Right atrium auricular region (tissue), 2 donors: Measurements from ENCODE around the gene EFNA1. TPM values are rescaled to one million over a fixed set of nuclear protein-coding genes. Genes with fewer than 3 reads are reported as not detected.

Experiments
- DNase-seq: peaks from one replicate; pipeline ENCODE4 v3.0.0-alpha.2; 2019; ENCODE audit warnings: low spot score
- H3K27ac ChIP-seq, 2 donors: fragments of 200-600 bp; sonication (generic); 1 replicate in 1 of 2; 2 replicates in 1 of 2; pipeline ENCODE4 v1.5.1; 2016 to 2019
- H3K27me3 ChIP-seq, 2 donors: fragments of 200-600 bp; sonication (generic); one replicate each; pipeline versions ENCODE4 v1.5.1 to v1.6.0; 2017 to 2019
- H3K36me3 ChIP-seq: fragments of 200-600 bp; sonication (generic); one replicate; pipeline ENCODE4 v1.5.1; 2016
- H3K4me1 ChIP-seq, 2 donors: fragments of 200-600 bp; sonication (generic); one replicate each; pipeline versions ENCODE4 v1.5.1 to v1.6.0; 2017 to 2019
- H3K4me3 ChIP-seq, 2 donors: fragments of 200-600 bp; sonication (generic); 1 replicate in 1 of 2; 2 replicates in 1 of 2; pipeline ENCODE4 v1.5.1; 2017 to 2019; ENCODE audit warnings: mild to moderate bottlenecking in 1 of 2, moderate library complexity in 1 of 2
- H3K9me3 ChIP-seq, 2 donors: fragments of 200-600 bp; sonication (generic); one replicate each; pipeline ENCODE4 v1.5.1; 2019
- CTCF ChIP-seq, 2 donors: fragments of 200-600 bp; sonication (generic); IDR thresholded peaks; one replicate each; pipeline ENCODE4 v1.5.1; 2019; ENCODE audit warnings: antibody characterized with exemption in 2 of 2
- total RNA-seq, 2 donors: library from RNA; depleted of rRNA; stranded (reverse); fragments of >200 nt; gene quantifications; one replicate each; pipeline ENCODE4 v1.1.0, GENCODE V29; 2016

The EFNA1 gene
- total RNA-seq, 2 donors from 2014 or later = 24.8 to 41.4 TPM

- H3K4me3 ChIP-seq = no peak overlapping the region
- H3K4me1 ChIP-seq = peaks cover 0 to 5% of the 10 kb centered on the region in 2 donors
- H3K27me3 ChIP-seq = no peaks in the 10 kb centered on the region
- no peak for TF ChIP-seq CTCF (IDR thresholded peaks at IDR 0.05)
- H3K9me3 ChIP-seq = no peaks in the 10 kb centered on the region
- no peak overlapping the region for H3K27ac ChIP-seq
- no peak for DNase-seq
- no peaks in the 10 kb centered on the region for H3K36me3 ChIP-seq
These were observed 28.3 kb upstream of the EFNA1 start for GRCh38 chr1:155099331-155099730.

- H3K4me3 ChIP-seq = no peak overlapping the region
- H3K36me3 ChIP-seq = no peaks in the 10 kb centered on the region
- no peak overlapping the region for H3K27ac ChIP-seq
- peaks cover 0 to 15% of the 10 kb centered on the region in 2 donors for H3K4me1 ChIP-seq
- H3K27me3 ChIP-seq = no peaks in the 10 kb centered on the region
- H3K9me3 ChIP-seq = no peaks in the 10 kb centered on the region
- no peak for TF ChIP-seq CTCF (IDR thresholded peaks at IDR 0.05)
- DNase-seq = no peak
These were observed 24.4 kb upstream of the EFNA1 start for GRCh38 chr1:155103325-155103724.

- Histone ChIP-seq H3K4me1 (peaks cover 0 to 15% of the 10 kb centered on the region in 2 donors), H3K4me3 (no peak overlapping the region)
- TF ChIP-seq CTCF (IDR thresholded peaks at IDR 0.05) = no peak
These were observed 22.8 kb upstream of the EFNA1 start for GRCh38 chr1:155104605-155105534.

GRCh38 chr1:155105604-155106011 lies 22.1 kb upstream of the EFNA1 start:
- Histone ChIP-seq H3K36me3 (no peaks in the 10 kb centered on the region), H3K9me3 (no peaks in the 10 kb centered on the region), H3K27ac (no peak overlapping the region), H3K4me1 (peaks cover 0 to 15% of the 10 kb centered on the region in 2 donors), H3K27me3 (no peaks in the 10 kb centered on the region), H3K4me3 (no peak overlapping the region)
- no peak for DNase-seq
- TF ChIP-seq CTCF (IDR thresholded peaks at IDR 0.05) = no peak

More at GRCh38 chr1:155104605-155105534, 22.8 kb upstream of the EFNA1 start:
- no peaks in the 10 kb centered on the region for H3K9me3 ChIP-seq
- no peaks in the 10 kb centered on the region for H3K27me3 ChIP-seq
- DNase-seq = no peak
- no peak overlapping the region for H3K27ac ChIP-seq
- no peaks in the 10 kb centered on the region for H3K36me3 ChIP-seq

- no peak for DNase-seq
- no peak overlapping the region for H3K4me3 ChIP-seq
- TF ChIP-seq CTCF (IDR thresholded peaks at IDR 0.05) = no peak
These were observed 20.8 kb upstream of the EFNA1 start for GRCh38 chr1:155106862-155107261.

More at GRCh38 chr1:155106862-155107261, 20.8 kb upstream of the EFNA1 start:
- Histone ChIP-seq H3K27me3 (no peaks in the 10 kb centered on the region), H3K4me1 (peaks cover 0 to 15% of the 10 kb centered on the region in 2 donors), H3K36me3 (no peaks in the 10 kb centered on the region), H3K27ac (no peak overlapping the region), H3K9me3 (no peaks in the 10 kb centered on the region)
